Naive thymus-derived CD4-positive, alpha-beta T cell (primary cell): ENCODE measurements around the gene ZBTB7C. TPM values are rescaled to one million over a fixed set of nuclear protein-coding genes. Genes with fewer than 3 reads are reported as not detected.

Experiments used
- ATAC-seq: fragments of 150-1000 bp; cut with Tn5 transposase; 2 replicates; pipeline ENCODE4 v1.10.0; 2021; ENCODE audit warnings: mild to moderate bottlenecking, moderate library complexity
- CTCF ChIA-PET: fragments of 350-600 bp; sonication (Branson Sonifier 250); formaldehyde crosslinking; loops from one replicate; lab custom pipeline; 2021; ENCODE audit warnings: antibody characterized with exemption; lab: Charles Lee
- POLR2A ChIA-PET: fragments of 350-600 bp; sonication (Branson Sonifier 250); formaldehyde crosslinking; loops from one replicate; lab custom pipeline; 2021; ENCODE audit warnings: antibody characterized with exemption, inconsistent platforms; lab: Charles Lee
- DNase-seq, 9 donors: peaks; one replicate each; pipeline versions ENCODE4 v3.0.0 to v3.0.0-alpha.2; 2020 to 2022; ENCODE audit warnings: mixed read lengths in 1 of 9
- H3K27ac ChIP-seq: one replicate; pipeline ENCODE4 v1.7.0; 2013; ENCODE audit warnings: mild to moderate bottlenecking, low read depth, low read length, moderate library complexity
- H3K27me3 ChIP-seq, 2 donors: one replicate each; pipeline ENCODE4 v1.7.0; 2013; ENCODE audit warnings: low read length in 2 of 2, mild to moderate bottlenecking in 2 of 2, moderate library complexity in 2 of 2; ENCODE audit not compliant: control insufficient read depth in 2 of 2, insufficient read depth in 2 of 2
- H3K36me3 ChIP-seq, 3 experiments: 1 replicate in 2 of 3; 2 replicates in 1 of 3; pipeline ENCODE4 v1.7.0; 2013; ENCODE audit warnings: low read length in 3 of 3, mild to moderate bottlenecking in 3 of 3, moderate library complexity in 1 of 3; ENCODE audit not compliant: insufficient read depth in 3 of 3, control insufficient read depth in 2 of 3
- H3K4me1 ChIP-seq, 2 donors: one replicate each; pipeline ENCODE4 v1.7.0; 2013; ENCODE audit warnings: low read length in 2 of 2, mild to moderate bottlenecking in 2 of 2, moderate library complexity in 1 of 2; ENCODE audit not compliant: control insufficient read depth in 2 of 2, insufficient read depth in 2 of 2
- H3K4me3 ChIP-seq: 2 replicates; pipeline ENCODE4 v1.7.0; 2013; ENCODE audit warnings: mild to moderate bottlenecking, low read length
- H3K9me3 ChIP-seq, 3 experiments: 1 replicate in 2 of 3; 2 replicates in 1 of 3; pipeline ENCODE4 v1.7.0; 2013; ENCODE audit warnings: low read length in 3 of 3; ENCODE audit not compliant: control insufficient read depth in 2 of 3
- H3K27ac Mint-ChIP-seq, 9 donors: one replicate each; pipeline ENCODE4 v1.8.0; 2020 to 2022; ENCODE audit warnings: mixed read lengths in 9 of 9, mild to moderate bottlenecking in 8 of 9, moderate library complexity in 5 of 9, inconsistent platforms in 2 of 9
- H3K27me3 Mint-ChIP-seq, 5 donors: one replicate each; pipeline ENCODE4 v1.8.0; 2021 to 2022; ENCODE audit warnings: mixed read lengths in 5 of 5, mild to moderate bottlenecking in 1 of 5
- H3K36me3 Mint-ChIP-seq, 5 donors: one replicate each; pipeline ENCODE4 v1.8.0; 2020 to 2022; ENCODE audit warnings: mixed read lengths in 5 of 5, mild to moderate bottlenecking in 3 of 5, inconsistent platforms in 1 of 5
- H3K4me1 Mint-ChIP-seq, 7 donors: one replicate each; pipeline ENCODE4 v1.8.0; 2020 to 2022; ENCODE audit warnings: mixed read lengths in 7 of 7, mild to moderate bottlenecking in 3 of 7, inconsistent platforms in 1 of 7
- H3K4me3 Mint-ChIP-seq, 10 donors: one replicate each; pipeline ENCODE4 v1.8.0; 2020 to 2022; ENCODE audit warnings: mild to moderate bottlenecking in 10 of 10, mixed read lengths in 10 of 10, moderate library complexity in 6 of 10, inconsistent platforms in 2 of 10
- H3K9me3 Mint-ChIP-seq, 11 donors: one replicate each; pipeline ENCODE4 v1.8.0; 2020 to 2022; ENCODE audit warnings: mixed read lengths in 11 of 11, mild to moderate bottlenecking in 4 of 11, inconsistent platforms in 1 of 11, moderate library complexity in 1 of 11
- intact Hi-C, 2 donors: fragments of 100-400 bp; cut with micrococcal nuclease; formaldehyde crosslinking; loops; one replicate each; pipeline ENCODE4 v1.15.1; 2023
- polyA plus RNA-seq, 2 donors: library from polyadenylated mRNA; unstranded; fragments of 300-500 nt; fragmentation: Illumina TruSeq; gene quantifications; one replicate each; pipeline ENCODE4 v1.2.3, GENCODE V29; 2021
- total RNA-seq, 6 experiments: library from RNA in 5 of 6; stranded (reverse) in 5 of 6; gene quantifications; 1 replicate in 5 of 6; 2 replicates in 1 of 6; pipeline ENCODE4 v1.2.3 and lab custom pipeline; 2021 to 2026

Gene ZBTB7C
- total and polyA plus RNA-seq, 7 experiments from 2014 or later, result 0.51 TPM; not detected in 6

- Mint-ChIP-seq H3K36me3 (peaks cover 0 to 6% (median 0%) of the 10 kb centered on the region in 5 donors), H3K27me3 (peaks cover 71 to 78% (median 75%) of the 10 kb centered on the region in 5 donors), H3K4me3 (no peak overlapping the region), H3K9me3 (peaks cover 0 to 3% (median 0%) of the 10 kb centered on the region in 11 donors), H3K4me1 (peaks cover 0 to 4% (median 0%) of the 10 kb centered on the region in 7 donors), H3K27ac (no peak overlapping the region)
- no peak for ATAC-seq
- intact Hi-C loops, result no loop called here
- H3K27me3 ChIP-seq, result peaks cover 0 to 3% of the 10 kb centered on the region in 2 donors
- no peak overlapping the region for H3K27ac ChIP-seq
- DNase-seq, result no peak
- ChIA-PET CTCF (no interaction called here), POLR2A (no interaction called here)
- H3K4me1 ChIP-seq, result no peaks in the 10 kb centered on the region
- no peaks in the 10 kb centered on the region for H3K36me3 ChIP-seq
- H3K9me3 ChIP-seq, result no peaks in the 10 kb centered on the region
- H3K4me3 ChIP-seq, result no peak overlapping the region
Measured at GRCh38 chr18:48419277-48420022, 10.3 kb upstream of the ZBTB7C start.

- DNase-seq (no peak), ATAC-seq (no peak)
- Histone ChIP-seq H3K27ac (no peak overlapping the region), H3K36me3 (no peaks in the 10 kb centered on the region), H3K4me3 (no peak overlapping the region), H3K27me3 (peaks cover 0 to 3% of the 10 kb centered on the region in 2 donors), H3K9me3 (no peaks in the 10 kb centered on the region), H3K4me1 (no peaks in the 10 kb centered on the region)
- Mint-ChIP-seq H3K4me3 (no peak overlapping the region), H3K27ac (no peak overlapping the region), H3K27me3 (peaks cover 75 to 83% (median 77%) of the 10 kb centered on the region in 5 donors), H3K36me3 (peaks cover 0 to 6% (median 0%) of the 10 kb centered on the region in 5 donors), H3K4me1 (peaks cover 0 to 4% (median 0%) of the 10 kb centered on the region in 7 donors), H3K9me3 (peaks cover 0 to 7% (median under 1%) of the 10 kb centered on the region in 11 donors)
- POLR2A ChIA-PET, result no interaction called here
- CTCF ChIA-PET, result interaction anchor here (0.9 kb wide), 1 partner anchor 35 kb away, joined by 3 read pairs; no protein-coding TSS in a partner anchor
- intact Hi-C loops, result no loop called here
Measured at GRCh38 chr18:48418539-48419276, 9.5 kb upstream of the ZBTB7C start.

- CTCF ChIA-PET, result interaction anchor here (0.9 kb wide), 1 partner anchor 34 kb away, joined by 3 read pairs; no protein-coding TSS in a partner anchor
- no peak for DNase-seq
- H3K4me3 ChIP-seq, result no peak overlapping the region
- no peak overlapping the region for H3K27ac Mint-ChIP-seq
- no peak overlapping the region for H3K4me3 Mint-ChIP-seq
- H3K36me3 ChIP-seq, result no peaks in the 10 kb centered on the region
- ATAC-seq, result peak; percentile 16
- no peak overlapping the region for H3K27ac ChIP-seq
- peaks cover 0 to 6% (median 0%) of the 10 kb centered on the region in 5 donors for H3K36me3 Mint-ChIP-seq
- H3K9me3 Mint-ChIP-seq, result peaks cover 0 to 13% (median 5%) of the 10 kb centered on the region in 11 donors
- POLR2A ChIA-PET, result no interaction called here
- H3K9me3 ChIP-seq, result no peaks in the 10 kb centered on the region
- H3K4me1 ChIP-seq, result no peaks in the 10 kb centered on the region
- intact Hi-C loops, result no loop called here
- H3K27me3 ChIP-seq, result peaks cover 0 to 3% of the 10 kb centered on the region in 2 donors
- H3K4me1 Mint-ChIP-seq, result peaks cover 0 to 3% (median 0%) of the 10 kb centered on the region in 7 donors
- H3K27me3 Mint-ChIP-seq, result peaks cover 73 to 83% (median 77%) of the 10 kb centered on the region in 5 donors
Measured at GRCh38 chr18:48417985-48418384, 8.8 kb upstream of the ZBTB7C start.

- peaks cover 0 to 12% (median 5%) of the 10 kb centered on the region in 11 donors for H3K9me3 Mint-ChIP-seq
- peaks cover 0 to 6% (median 0%) of the 10 kb centered on the region in 5 donors for H3K36me3 Mint-ChIP-seq
- Histone ChIP-seq H3K4me1 (peaks cover 0 to 2% of the 10 kb centered on the region in 2 donors), H3K27me3 (peaks cover 4 to 7% of the 10 kb centered on the region in 2 donors), H3K4me3 (no peak overlapping the region), H3K36me3 (no peaks in the 10 kb centered on the region), H3K9me3 (no peaks in the 10 kb centered on the region), H3K27ac (no peak overlapping the region)
- H3K27me3 Mint-ChIP-seq, result peaks cover 71 to 75% (median 73%) of the 10 kb centered on the region in 5 donors
- ChIA-PET CTCF (interaction anchor here (0.6 kb wide), 1 partner anchor 333 kb away, joined by 3 read pairs; no protein-coding TSS in a partner anchor), POLR2A (no interaction called here)
- DNase-seq, result no peak
- H3K4me3 Mint-ChIP-seq, result peak overlapping the region in 1 of 10 donors; percentile 1
- intact Hi-C loops, result loop anchor here in 1 of 2 donors (5.0 kb wide), 2 partner anchors 129 to 1079 kb away; partner anchors contain the start of gene RPL17
- no peak for ATAC-seq
- H3K4me1 Mint-ChIP-seq, result peaks cover 1 to 9% (median 8%) of the 10 kb centered on the region in 7 donors
- no peak overlapping the region for H3K27ac Mint-ChIP-seq
Measured at GRCh38 chr18:48413342-48413741, 4.2 kb upstream of the ZBTB7C start.

- H3K4me3 Mint-ChIP-seq, result peak overlapping the region in 1 of 10 donors; percentile 51
- peaks cover 73 to 77% (median 75%) of the 10 kb centered on the region in 5 donors for H3K27me3 Mint-ChIP-seq
- H3K4me3 ChIP-seq, result no peak overlapping the region
- intact Hi-C loops, result loop anchor here in 1 of 2 donors (5.0 kb wide), 2 partner anchors 130 to 1080 kb away; partner anchors contain the start of gene RPL17
- peaks cover 0 to 3% (median 0%) of the 10 kb centered on the region in 5 donors for H3K36me3 Mint-ChIP-seq
- no peaks in the 10 kb centered on the region for H3K9me3 ChIP-seq
- peaks cover 4 to 16% (median 14%) of the 10 kb centered on the region in 7 donors for H3K4me1 Mint-ChIP-seq
- no peak overlapping the region for H3K27ac ChIP-seq
- H3K36me3 ChIP-seq, result no peaks in the 10 kb centered on the region
- H3K27me3 ChIP-seq, result peaks cover 4 to 7% of the 10 kb centered on the region in 2 donors
- H3K27ac Mint-ChIP-seq, result no peak overlapping the region
- POLR2A ChIA-PET, result no interaction called here
- DNase-seq, result peak in 1 of 9 donors; percentile 11
- peaks cover 0 to 6% of the 10 kb centered on the region in 2 donors for H3K4me1 ChIP-seq
- ATAC-seq, result peak; percentile 50
- CTCF ChIA-PET, result interaction anchor here (0.6 kb wide), 1 partner anchor 1064 kb away, joined by 3 read pairs; no protein-coding TSS in a partner anchor
- H3K9me3 Mint-ChIP-seq, result peaks cover 0 to 12% (median 5%) of the 10 kb centered on the region in 11 donors
Measured at GRCh38 chr18:48412339-48412929, 3.3 kb upstream of the ZBTB7C start.
